22Rv1 (cell line): Measurements from ENCODE around the gene NOX5.

Source experiments
- CTCF ChIP-seq: fragments of 450-650 bp; IDR thresholded peaks from 2 replicates; pipeline ENCODE4 v1.5.1; 2017; ENCODE audit warnings: mild to moderate bottlenecking
- ZFX ChIP-seq: fragments of 450-650 bp; IDR thresholded peaks from 2 replicates; pipeline ENCODE4 v1.6.1; 2017; ENCODE audit warnings: antibody characterized with exemption, borderline replicate concordance

- TF ChIP-seq CTCF = no peak
- TF ChIP-seq ZFX = no peak
These were observed 35.5 kb upstream of the NOX5 start for GRCh38 chr15:68979006-68979405.
